Psoas muscle (tissue), 8 donors: ENCODE data around the gene BMP10. TPM values are rescaled to one million over a fixed set of nuclear protein-coding genes. Genes with fewer than 3 reads are reported as not detected.

Experiments
- ATAC-seq, 4 donors: fragments of 200-7000 bp; cut with Tn5 transposase; one replicate each; pipeline ENCODE4 v1.9.1; 2020; ENCODE audit warnings: moderate library complexity in 3 of 4, mild to moderate bottlenecking in 2 of 4
- DNase-seq, 2 donors: peaks; one replicate each; pipeline ENCODE4 v3.0.0-alpha.2; 2020
- H3K27ac ChIP-seq: fragments of 200-600 bp; one replicate; pipeline ENCODE4 v1.8.0; 2022
- H3K27me3 ChIP-seq, 3 donors: fragments of 200-600 bp in 1 of 3; one replicate each; pipeline versions ENCODE4 v1.6.1 to v1.8.0; 2013 to 2022; ENCODE audit warnings: low read length in 2 of 3, mild to moderate bottlenecking in 2 of 3, moderate library complexity in 1 of 3; ENCODE audit not compliant: insufficient read depth in 3 of 3
- H3K36me3 ChIP-seq, 2 donors: fragments of 200-600 bp in 1 of 2; one replicate each; pipeline versions ENCODE4 v1.6.1 to v1.8.0; 2013 to 2022; ENCODE audit warnings: low read depth in 1 of 2, mild to moderate bottlenecking in 1 of 2, moderate library complexity in 1 of 2; ENCODE audit not compliant: insufficient read depth in 1 of 2
- H3K4me1 ChIP-seq: fragments of 200-600 bp; one replicate; pipeline ENCODE4 v1.8.0; 2022
- H3K4me3 ChIP-seq: fragments of 200-600 bp; one replicate; pipeline ENCODE4 v1.8.0; 2022; ENCODE audit warnings: mild to moderate bottlenecking
- H3K9me3 ChIP-seq: fragments of 200-600 bp; one replicate; pipeline ENCODE4 v1.8.0; 2022
- CTCF ChIP-seq: fragments of 200-600 bp; IDR thresholded peaks from one replicate; pipeline ENCODE4 v1.8.0; 2022; ENCODE audit warnings: antibody characterized with exemption
- intact Hi-C, 2 donors: fragments of 100-400 bp; cut with DNase I; formaldehyde crosslinking; loops; one replicate each; pipeline versions ENCODE4 v1.11.0 to v1.14.2; 2022
- polyA plus RNA-seq, 3 donors: library from polyadenylated mRNA; stranded (reverse); fragments of 200-250 nt; gene quantifications; one replicate each; pipeline ENCODE4 v1.2.3, GENCODE V29; 2013
- total RNA-seq, 4 donors: library from RNA; stranded (reverse); fragmentation: NEBNext Ultra II Directional in 2 of 4; extraction: Animal tissue kit (Norgen Biotek cat#: 25700) in 2 of 4; gene quantifications; one replicate each; pipeline versions ENCODE4 v1.2.1 to v1.2.4, GENCODE V29; 2021 to 2023
- donor health status: healthy with polysubstance abuse.
- donor health status: DM: no; HTN: no; CAD: no; lungs with moderate emphysema.
- donor health status: Bipolar disorder and iron deficiency.
- donor health status: healthy.
- donor health status: DM: yes; HTN: yes; CAD: no.
- donor health status: DM: no; HTN: no; CAD: no.
- donor health status: DM: no; HTN: no; CAD: no.
- donor health status: DM: yes; HTN: yes; CAD: no.

BMP10 gene
- total and polyA plus RNA-seq, 7 donors = 0.17 to 0.27 TPM; not detected in 5

GRCh38 chr2:68817306-68817705 lies 53.9 kb downstream of the BMP10 start:
- intact Hi-C loops = no loop called here
- TF ChIP-seq CTCF = no peak
- peaks cover 0 to 16% of the 10 kb centered on the region in 2 donors for H3K36me3 ChIP-seq

More at GRCh38 chr2:68817306-68817705, 53.9 kb downstream of the BMP10 start:
- no peak overlapping the region for H3K27ac ChIP-seq
- ATAC-seq (no peak), DNase-seq (no peak)
- no peak overlapping the region for H3K4me3 ChIP-seq
- no peaks in the 10 kb centered on the region for H3K4me1 ChIP-seq
- no peaks in the 10 kb centered on the region for H3K9me3 ChIP-seq
- H3K27me3 ChIP-seq = no peaks in the 10 kb centered on the region

Other genes with a start within 250 kb of the BMP10 start
- not detected for gene PROKR1, start 227.8 kb downstream of the BMP10 start, total RNA-seq
- under 1 TPM; 0.01 to 0.03 (median 0.03) TPM for gene PROKR1, start 227.8 kb downstream of the BMP10 start, polyA plus RNA-seq
- 1 to 10 TPM; 1.8 to 4.8 (median 2.2) TPM for gene ARHGAP25, start 136.6 kb downstream of the BMP10 start, total RNA-seq
- 1 to 10 TPM; 1.1 to 1.9 (median 1.6) TPM for gene ARHGAP25, start 136.6 kb downstream of the BMP10 start, polyA plus RNA-seq
- not detected for gene GKN2, start 81.5 kb upstream of the BMP10 start, total RNA-seq
- not detected for gene GKN2, start 81.5 kb upstream of the BMP10 start, polyA plus RNA-seq
- gene GKN1, start 103.2 kb upstream of the BMP10 start, total RNA-seq = not detected
- gene GKN1, start 103.2 kb upstream of the BMP10 start, polyA plus RNA-seq = under 1 TPM in 2 of 3 donors, not detected in 1; 0.21 to 0.23 TPM
- gene ANTXR1, start 141.8 kb upstream of the BMP10 start, total RNA-seq = 10 to 100 TPM in 3 of 4 donors, 1 to 10 TPM in 1; 8.8 to 21.0 (median 11.8) TPM
- 10 to 100 TPM in 1 of 3 donors, 1 to 10 TPM in 2; 3.7 to 24.3 (median 4.2) TPM for gene ANTXR1, start 141.8 kb upstream of the BMP10 start, polyA plus RNA-seq